C1 segment of cervical spinal cord (tissue), 14 donors: ENCODE measurements around the gene ZNF66.
"Not testable (repeated sequence)": the region's sequence is repeated elsewhere in the genome, so short reads cannot be mapped to it uniquely, and the experiment has no call there.

Experiments
- DNase-seq, 14 donors: peaks; one replicate each; lab custom pipeline; 2025; lab: John Stamatoyannopoulos, UW

Gene ZNF66

GRCh38 chr19:20776083-20777076 is at the start of gene ZNF66:
ZNF66 (plus strand) TSS chr19:20776304; CDS start chr19:20776448, 144 bp downstream.
- DNase-seq, result peak; percentile 31 to 97 (median 91)

GRCh38 chr19:20750169-20750568 is 25.9 kb upstream of the ZNF66 start:
- not testable (repeated sequence) for DNase-seq

GRCh38 chr19:20752291-20752690 is 23.8 kb upstream of the ZNF66 start:
- not testable (repeated sequence) for DNase-seq

- not testable (repeated sequence) for DNase-seq
Measured at GRCh38 chr19:20769225-20769736, 6.8 kb upstream of the ZNF66 start.

GRCh38 chr19:20787786-20788185 is 11.7 kb downstream of the ZNF66 start:
- no peak for DNase-seq

GRCh38 chr19:20791806-20792205 is 15.7 kb downstream of the ZNF66 start:
- DNase-seq, result no peak

GRCh38 chr19:20806311-20807262 is 30.5 kb downstream of the ZNF66 start:
- DNase-seq, result not testable (repeated sequence)

- no peak for DNase-seq
Measured at GRCh38 chr19:20840371-20840770, 64.3 kb downstream of the ZNF66 start.
